ENCODE data around the gene CHRM4. TPM values are rescaled to one million over a fixed set of nuclear protein-coding genes. Genes with fewer than 3 reads are reported as not detected.
A peak's percentile ranks its signal among the peaks of the same experiment; 100 is the strongest.

Gene CHRM4
- total RNA-seq, 1 donor from 2014 or later, result 0.27 TPM

DNA sequence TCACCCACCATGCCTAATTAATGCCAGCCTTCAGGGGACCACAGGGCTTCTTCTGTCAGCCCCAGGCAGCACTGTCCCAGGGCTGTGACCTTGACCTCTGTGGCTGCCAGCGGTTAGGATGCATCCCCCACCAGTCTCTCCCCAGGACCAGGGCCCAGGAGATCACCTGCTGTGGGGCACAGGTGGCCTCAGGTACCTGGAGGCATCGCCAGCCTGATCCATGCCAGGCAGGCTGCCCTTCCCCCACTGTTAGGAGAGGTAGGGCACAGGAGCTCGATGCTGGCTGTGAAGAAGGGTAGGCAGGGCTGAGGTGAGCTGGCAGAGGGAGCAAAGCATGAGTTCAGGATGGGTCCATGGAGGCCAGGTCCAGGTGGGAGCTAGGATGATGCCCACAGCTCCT is 26.8 kb downstream of the CHRM4 start:
- no peaks in the 10 kb centered on the region for H3K27me3 ChIP-seq (ENCODE audit: insufficient read depth, low read length)
- Mint-ChIP-seq H3K9me3 (ENCODE audit: unreplicated experiment) (no peaks in the 10 kb centered on the region), H3K4me1 (ENCODE audit: low read depth, unreplicated experiment) (peaks cover 16% of the 10 kb centered on the region), H3K4me3 (ENCODE audit: unreplicated experiment) (no peak overlapping the region), H3K36me3 (ENCODE audit: low read depth, unreplicated experiment) (peaks cover 7% of the 10 kb centered on the region), H3K27ac (ENCODE audit: unreplicated experiment) (no peak overlapping the region), H3K27me3 (ENCODE audit: low read depth, unreplicated experiment) (no peaks in the 10 kb centered on the region)
- no peak for FAIRE-seq
- no peaks in the 10 kb centered on the region for H3K36me3 ChIP-seq (ENCODE audit: insufficient read depth, low read length)
- no peak overlapping the region for H3K4me3 ChIP-seq (ENCODE audit: insufficient read depth, low read depth, low read length)
- H3K9ac ChIP-seq (ENCODE audit: low read length), result no peak overlapping the region
- H3K79me2 ChIP-seq (ENCODE audit: insufficient read depth, low read length), result peaks cover 41% of the 10 kb centered on the region
- H3K4me2 ChIP-seq (ENCODE audit: low read length), result no peak overlapping the region
- no peaks in the 10 kb centered on the region for H3K9me3 ChIP-seq (ENCODE audit: insufficient read depth, low read depth, low read length)
- peaks cover 40% of the 10 kb centered on the region for H3K4me1 ChIP-seq (ENCODE audit: insufficient read depth, low read length)
- no peak overlapping the region for H2AFZ ChIP-seq (ENCODE audit: low read depth, low read length)
- no peak for TF ChIP-seq EZH2 (IDR thresholded peaks at IDR 0.05; ENCODE audit: insufficient read depth, low read length)
- TF ChIP-seq, protein P1, sequence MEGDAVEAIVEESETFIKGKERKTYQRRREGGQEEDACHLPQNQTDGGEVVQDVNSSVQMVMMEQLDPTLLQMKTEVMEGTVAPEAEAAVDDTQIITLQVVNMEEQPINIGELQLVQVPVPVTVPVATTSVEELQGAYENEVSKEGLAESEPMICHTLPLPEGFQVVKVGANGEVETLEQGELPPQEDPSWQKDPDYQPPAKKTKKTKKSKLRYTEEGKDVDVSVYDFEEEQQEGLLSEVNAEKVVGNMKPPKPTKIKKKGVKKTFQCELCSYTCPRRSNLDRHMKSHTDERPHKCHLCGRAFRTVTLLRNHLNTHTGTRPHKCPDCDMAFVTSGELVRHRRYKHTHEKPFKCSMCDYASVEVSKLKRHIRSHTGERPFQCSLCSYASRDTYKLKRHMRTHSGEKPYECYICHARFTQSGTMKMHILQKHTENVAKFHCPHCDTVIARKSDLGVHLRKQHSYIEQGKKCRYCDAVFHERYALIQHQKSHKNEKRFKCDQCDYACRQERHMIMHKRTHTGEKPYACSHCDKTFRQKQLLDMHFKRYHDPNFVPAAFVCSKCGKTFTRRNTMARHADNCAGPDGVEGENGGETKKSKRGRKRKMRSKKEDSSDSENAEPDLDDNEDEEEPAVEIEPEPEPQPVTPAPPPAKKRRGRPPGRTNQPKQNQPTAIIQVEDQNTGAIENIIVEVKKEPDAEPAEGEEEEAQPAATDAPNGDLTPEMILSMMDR (IDR thresholded peaks at IDR 0.05; ENCODE audit: insufficient read depth, low read depth, low read length), result no peak
- peaks cover 62% of the 10 kb centered on the region for H4K20me1 ChIP-seq (ENCODE audit: insufficient read depth, low read length)
- no peak for DNase-seq (ENCODE audit: low read depth)
- no peak overlapping the region for H3K27ac ChIP-seq (ENCODE audit: low read depth, low read length)

DNA sequence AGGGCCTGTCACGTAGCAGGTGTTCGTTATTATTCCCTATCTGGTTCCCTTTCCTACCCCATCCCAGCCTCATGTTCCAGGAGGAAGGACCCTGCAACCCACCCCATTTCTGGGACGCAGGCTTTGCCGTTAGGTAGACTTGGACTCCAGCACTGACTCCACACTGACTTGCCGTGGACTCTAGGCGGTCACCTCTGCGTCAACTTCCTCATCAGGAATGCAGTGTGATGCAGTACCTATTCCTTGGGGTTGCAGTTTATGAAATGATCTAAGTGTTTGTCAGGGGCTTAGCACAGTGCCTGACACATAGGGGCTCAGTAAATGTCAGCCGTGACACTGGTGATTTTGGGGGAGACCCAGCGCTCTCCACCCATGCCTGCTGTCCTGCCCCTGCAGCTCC is 27.5 kb downstream of the CHRM4 start:
- Histone ChIP-seq H3K4me1 (ENCODE audit: insufficient read depth, low read length) (peaks cover 37% of the 10 kb centered on the region), H3K4me2 (ENCODE audit: low read length) (peak overlapping the region; percentile 73), H3K27me3 (ENCODE audit: insufficient read depth, low read length) (no peaks in the 10 kb centered on the region), H3K27ac (ENCODE audit: low read depth, low read length) (peak overlapping the region; percentile 71), H3K9me3 (ENCODE audit: insufficient read depth, low read depth, low read length) (no peaks in the 10 kb centered on the region), H3K9ac (ENCODE audit: low read length) (peak overlapping the region; percentile 59), H2AFZ (ENCODE audit: low read depth, low read length) (no peak overlapping the region), H3K36me3 (ENCODE audit: insufficient read depth, low read length) (no peaks in the 10 kb centered on the region), H3K4me3 (ENCODE audit: insufficient read depth, low read depth, low read length) (no peak overlapping the region), H4K20me1 (ENCODE audit: insufficient read depth, low read length) (peaks cover 58% of the 10 kb centered on the region), H3K79me2 (ENCODE audit: insufficient read depth, low read length) (peaks cover 41% of the 10 kb centered on the region)
- H3K27ac Mint-ChIP-seq (ENCODE audit: unreplicated experiment), result peak overlapping the region; percentile 47
- H3K9me3 Mint-ChIP-seq (ENCODE audit: unreplicated experiment), result no peaks in the 10 kb centered on the region
- no peaks in the 10 kb centered on the region for H3K27me3 Mint-ChIP-seq (ENCODE audit: low read depth, unreplicated experiment)
- H3K36me3 Mint-ChIP-seq (ENCODE audit: low read depth, unreplicated experiment), result peaks cover 2% of the 10 kb centered on the region
- peaks cover 16% of the 10 kb centered on the region for H3K4me1 Mint-ChIP-seq (ENCODE audit: low read depth, unreplicated experiment)
- DNase-seq (ENCODE audit: low read depth) (no peak), FAIRE-seq (no peak)
- TF ChIP-seq, protein P1 (IDR thresholded peaks at IDR 0.05; ENCODE audit: insufficient read depth, low read depth, low read length), result no peak
- TF ChIP-seq EZH2 (IDR thresholded peaks at IDR 0.05; ENCODE audit: insufficient read depth, low read length), result no peak
- H3K4me3 Mint-ChIP-seq (ENCODE audit: unreplicated experiment), result no peak overlapping the region

DNA sequence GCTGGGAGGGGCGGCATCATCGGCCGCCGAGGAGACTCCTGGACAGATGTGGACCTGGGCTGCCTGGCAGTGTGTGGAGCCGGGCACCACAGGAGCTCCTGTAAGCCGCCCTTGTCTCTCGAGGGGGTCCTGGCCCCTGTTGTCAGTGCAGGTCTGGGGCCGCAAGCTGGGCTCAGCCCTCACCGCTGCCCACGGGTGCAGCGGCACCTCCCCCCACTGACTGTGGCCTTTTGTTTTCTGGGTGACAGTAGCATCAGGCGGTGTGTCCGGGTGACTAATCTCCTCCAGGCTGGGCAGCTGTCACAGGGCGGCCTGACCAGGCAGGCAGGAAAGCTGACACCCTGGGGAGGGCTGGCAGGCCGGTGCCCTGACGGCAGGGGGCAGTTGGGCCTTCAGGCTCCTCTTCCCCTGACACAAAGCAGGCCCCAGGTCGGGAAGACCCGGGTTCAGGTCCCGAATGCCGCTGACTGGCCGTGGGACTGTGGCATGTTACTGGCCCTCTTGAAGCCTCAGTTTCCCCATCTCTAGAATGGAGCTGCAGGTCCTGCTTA is 28.0 kb downstream of the CHRM4 start:
- Mint-ChIP-seq H3K4me3 (ENCODE audit: unreplicated experiment) (no peak overlapping the region), H3K27ac (ENCODE audit: unreplicated experiment) (peak overlapping the region; percentile 47), H3K9me3 (ENCODE audit: unreplicated experiment) (no peaks in the 10 kb centered on the region), H3K27me3 (ENCODE audit: low read depth, unreplicated experiment) (no peaks in the 10 kb centered on the region), H3K4me1 (ENCODE audit: low read depth, unreplicated experiment) (peaks cover 16% of the 10 kb centered on the region), H3K36me3 (ENCODE audit: low read depth, unreplicated experiment) (no peaks in the 10 kb centered on the region)
- Histone ChIP-seq H3K4me2 (ENCODE audit: low read length) (peak overlapping the region; percentile 73), H3K27ac (ENCODE audit: low read depth, low read length) (peak overlapping the region; percentile 71), H3K36me3 (ENCODE audit: insufficient read depth, low read length) (no peaks in the 10 kb centered on the region), H3K79me2 (ENCODE audit: insufficient read depth, low read length) (peaks cover 41% of the 10 kb centered on the region), H4K20me1 (ENCODE audit: insufficient read depth, low read length) (peaks cover 53% of the 10 kb centered on the region), H2AFZ (ENCODE audit: low read depth, low read length) (peak overlapping the region; percentile 39), H3K4me3 (ENCODE audit: insufficient read depth, low read depth, low read length) (no peak overlapping the region), H3K27me3 (ENCODE audit: insufficient read depth, low read length) (no peaks in the 10 kb centered on the region), H3K4me1 (ENCODE audit: insufficient read depth, low read length) (peaks cover 37% of the 10 kb centered on the region), H3K9me3 (ENCODE audit: insufficient read depth, low read depth, low read length) (no peaks in the 10 kb centered on the region), H3K9ac (ENCODE audit: low read length) (peak overlapping the region; percentile 59)
- FAIRE-seq (no peak), DNase-seq (ENCODE audit: low read depth) (peak; percentile 46)
- TF ChIP-seq, protein P1 (IDR thresholded peaks at IDR 0.05; ENCODE audit: insufficient read depth, low read depth, low read length), result peak; percentile 6
- TF ChIP-seq EZH2 (IDR thresholded peaks at IDR 0.05; ENCODE audit: insufficient read depth, low read length), result no peak
